GM23248 (cell line): ENCODE measurements around the gene LYRM2. TPM values are rescaled to one million over a fixed set of nuclear protein-coding genes. Genes with fewer than 3 reads are reported as not detected.

Experiments used
- DNase-seq: peaks from one replicate; pipeline ENCODE4 v3.0.0-alpha.2; 2015
- H2AFZ ChIP-seq: fragments of 200-600 bp; sonication (generic); 2 replicates; pipeline ENCODE4 v1.6.1; 2016; ENCODE audit warnings: antibody characterized with exemption
- H3F3A ChIP-seq: fragments of 200-600 bp; sonication (generic); 2 replicates; pipeline ENCODE4 v1.6.1; 2016; ENCODE audit warnings: mild to moderate bottlenecking, antibody characterized with exemption, mixed run types; ENCODE audit not compliant: insufficient read depth
- H3K27ac ChIP-seq: fragments of 200-600 bp; sonication (generic); 2 replicates; pipeline ENCODE4 v1.5.1; 2016; ENCODE audit warnings: mild to moderate bottlenecking
- H3K27me3 ChIP-seq: fragments of 200-600 bp; sonication (generic); replicated peaks from 2 replicates; pipeline ENCODE4 v1.6.1; 2016; ENCODE audit warnings: mild to moderate bottlenecking; ENCODE audit not compliant: insufficient read depth
- H3K36me3 ChIP-seq: fragments of 200-600 bp; sonication (generic); 2 replicates; pipeline ENCODE4 v1.6.1; 2016; ENCODE audit warnings: low read depth, mild to moderate bottlenecking
- H3K4me1 ChIP-seq: fragments of 200-600 bp; sonication (generic); 2 replicates; pipeline ENCODE4 v1.6.1; 2016; ENCODE audit warnings: mild to moderate bottlenecking; ENCODE audit not compliant: insufficient read depth
- H3K4me2 ChIP-seq: fragments of 200-600 bp; sonication (generic); one replicate; pipeline ENCODE4 v1.6.1; 2016; ENCODE audit warnings: mild to moderate bottlenecking; ENCODE audit not compliant: unreplicated experiment
- H3K4me3 ChIP-seq: fragments of 200-600 bp; sonication (generic); 2 replicates; pipeline ENCODE4 v1.5.1; 2016; ENCODE audit warnings: mild to moderate bottlenecking
- H3K79me2 ChIP-seq: fragments of 200-600 bp; sonication (generic); 2 replicates; pipeline ENCODE4 v1.6.1; 2016; ENCODE audit warnings: mild to moderate bottlenecking; ENCODE audit not compliant: insufficient read depth
- H3K9ac ChIP-seq: fragments of 200-600 bp; sonication (generic); 2 replicates; pipeline ENCODE4 v1.6.1; 2016; ENCODE audit warnings: mild to moderate bottlenecking
- H3K9me2 ChIP-seq: fragments of 200-600 bp; sonication (generic); 2 replicates; pipeline ENCODE4 v1.6.1; 2016; ENCODE audit warnings: mixed run types, mild to moderate bottlenecking, moderate library complexity; ENCODE audit not compliant: insufficient read depth
- H3K9me3 ChIP-seq: fragments of 200-600 bp; sonication (generic); one replicate; pipeline ENCODE4 v1.6.1; 2017; ENCODE audit warnings: low read depth
- H4K20me1 ChIP-seq: fragments of 200-600 bp; sonication (generic); 2 replicates; pipeline ENCODE4 v1.6.0; 2016; ENCODE audit not compliant: insufficient read depth
- EZH2 ChIP-seq: fragments of 200-600 bp; sonication (generic); IDR thresholded peaks from 2 replicates; pipeline ENCODE4 v1.6.1; 2018; ENCODE audit warnings: antibody characterized with exemption, mild to moderate bottlenecking; ENCODE audit not compliant: insufficient read depth, poor library complexity, severe bottlenecking
- EZH2phosphoT487 ChIP-seq: fragments of 200-600 bp; sonication (generic); IDR thresholded peaks from 2 replicates; pipeline ENCODE4 v1.6.1; 2018; ENCODE audit warnings: antibody characterized with exemption, moderate library complexity, mild to moderate bottlenecking, low read depth; ENCODE audit not compliant: insufficient read depth
- WGBS, 2 experiments: methylation state at CpG; one replicate each; pipeline ENCODE4 v1.1.6; 2015 to 2017; ENCODE audit warnings: low lambda C conversion rate in 2 of 2, low coverage in 1 of 2; ENCODE audit errors: missing lambda C conversion rate in 2 of 2; 5-methylcytosine and 5-hydroxymethylcytosine counted together
- in situ Hi-C: fragments of 300-500 bp; cut with MboI; formaldehyde crosslinking; loops from 2 replicates; pipeline ENCODE4 v1.15.0; 2020
- polyA plus RNA-seq: library from polyadenylated mRNA; unstranded; fragments of >200 nt; fragmentation: Nextera tagmentation; extraction: Ambion mirVana; gene quantifications from 2 replicates; pipeline ENCODE4 v1.2.1, GENCODE V29; 2016
- total RNA-seq: library from RNA; depleted of rRNA; stranded (reverse); fragments of >200 nt; shearing (Covaris generic); gene quantifications from 2 replicates; pipeline ENCODE4 v1.2.3, GENCODE V29; 2014

LYRM2 gene
- total and polyA plus RNA-seq, 2 experiments from 2014 or later = 30.6 to 69.5 TPM

DNA sequence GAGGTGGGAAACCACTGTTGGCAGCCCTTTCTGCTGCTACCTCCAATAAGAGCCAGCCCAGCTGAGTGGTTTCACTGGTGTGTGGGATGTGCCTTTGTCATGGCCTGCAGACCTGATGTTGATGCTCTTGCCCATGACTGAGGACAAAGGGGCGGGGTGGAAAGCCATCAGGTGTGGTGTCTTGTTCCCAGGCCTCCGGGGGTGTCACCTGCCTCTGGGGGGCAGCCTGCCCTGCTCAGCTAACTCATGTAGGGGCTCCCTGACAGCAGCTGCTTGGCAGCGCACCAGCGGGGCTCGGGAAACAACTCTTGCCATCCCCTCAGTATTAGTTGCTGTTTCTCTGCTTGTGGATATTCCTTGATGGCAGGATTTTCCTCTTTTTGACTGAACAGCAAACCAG is 91.3 kb downstream of the LYRM2 start:
- WGBS, 2 experiments = 59 to 75% methylated on average over 4 to 5 of the region's 5 CpGs
- Histone ChIP-seq H2AFZ (no peak overlapping the region), H4K20me1 (no peaks in the 10 kb centered on the region), H3K9me2 (no peaks in the 10 kb centered on the region), H3K27me3 (no peaks in the 10 kb centered on the region), H3K4me3 (no peak overlapping the region), H3K79me2 (no peaks in the 10 kb centered on the region), H3K9me3 (no peaks in the 10 kb centered on the region), H3K36me3 (no peaks in the 10 kb centered on the region), H3K4me2 (no peak overlapping the region), H3K4me1 (no peaks in the 10 kb centered on the region), H3K9ac (no peak overlapping the region), H3F3A (no peaks in the 10 kb centered on the region), H3K27ac (no peak overlapping the region)
- in situ Hi-C loops = no loop called here
- DNase-seq = no peak
- TF ChIP-seq EZH2phosphoT487 = no peak
- no peak for TF ChIP-seq EZH2

- Histone ChIP-seq H3K9me2 (no peaks in the 10 kb centered on the region), H3F3A (no peaks in the 10 kb centered on the region), H2AFZ (no peak overlapping the region), H4K20me1 (no peaks in the 10 kb centered on the region), H3K36me3 (no peaks in the 10 kb centered on the region), H3K9ac (no peak overlapping the region), H3K79me2 (no peaks in the 10 kb centered on the region), H3K27me3 (no peaks in the 10 kb centered on the region), H3K27ac (no peak overlapping the region), H3K4me1 (no peaks in the 10 kb centered on the region), H3K9me3 (no peaks in the 10 kb centered on the region), H3K4me2 (no peak overlapping the region), H3K4me3 (no peak overlapping the region)
- TF ChIP-seq EZH2phosphoT487 (no peak), EZH2 (no peak)
- in situ Hi-C loops = no loop called here
- DNase-seq = no peak
- 42 to 51% methylated on average over 3 of the region's 3 CpGs for WGBS, 2 experiments
Observed at GRCh38 chr6:89542866-89543265, 95.7 kb downstream of the LYRM2 start.

GRCh38 chr6:89542081-89542857 is 96.3 kb downstream of the LYRM2 start:
- TF ChIP-seq EZH2phosphoT487 (no peak), EZH2 (no peak)
- no peak overlapping the region for H3K4me2 ChIP-seq
- in situ Hi-C loops = no loop called here
- H3K79me2 ChIP-seq = no peaks in the 10 kb centered on the region
- H3K9ac ChIP-seq = no peak overlapping the region
- H3F3A ChIP-seq = no peaks in the 10 kb centered on the region
- H3K27ac ChIP-seq = no peak overlapping the region
- no peaks in the 10 kb centered on the region for H3K36me3 ChIP-seq
- no peak overlapping the region for H3K4me3 ChIP-seq
- 75 to 77% methylated on average over 12 of the region's 12 CpGs for WGBS, 2 experiments
- H3K9me2 ChIP-seq = no peaks in the 10 kb centered on the region
- no peak for DNase-seq
- H3K4me1 ChIP-seq = no peaks in the 10 kb centered on the region
- no peaks in the 10 kb centered on the region for H4K20me1 ChIP-seq
- H2AFZ ChIP-seq = no peak overlapping the region
- H3K9me3 ChIP-seq = no peaks in the 10 kb centered on the region
- H3K27me3 ChIP-seq = no peaks in the 10 kb centered on the region

DNA sequence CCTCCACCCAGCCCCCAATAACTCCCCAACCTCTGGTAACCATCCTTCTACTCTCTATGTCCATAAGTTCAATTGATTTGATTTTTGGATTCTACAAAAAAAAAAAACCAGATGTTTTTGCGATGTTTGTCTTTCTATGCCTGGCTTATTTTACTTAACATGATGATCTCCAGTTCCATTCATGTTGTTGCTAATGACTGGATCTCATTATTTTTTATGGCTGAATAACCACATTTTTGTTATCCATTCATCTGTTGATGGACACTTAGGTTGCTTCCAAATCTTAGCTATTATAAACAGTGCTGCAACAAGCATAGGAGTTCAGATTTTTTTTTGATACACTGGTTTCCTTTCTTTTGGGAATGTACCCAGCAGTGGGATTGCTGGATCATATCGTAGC is 98.8 kb downstream of the LYRM2 start:
- WGBS, 2 experiments = 0 to 3% methylated on average over 2 of the region's 2 CpGs
- no peak overlapping the region for H3K4me3 ChIP-seq
- H4K20me1 ChIP-seq = no peaks in the 10 kb centered on the region
- no peaks in the 10 kb centered on the region for H3K79me2 ChIP-seq
- no peak overlapping the region for H3K4me2 ChIP-seq
- no peaks in the 10 kb centered on the region for H3K36me3 ChIP-seq
- no peaks in the 10 kb centered on the region for H3F3A ChIP-seq
- no peak overlapping the region for H2AFZ ChIP-seq
- no peaks in the 10 kb centered on the region for H3K9me2 ChIP-seq
- DNase-seq = no peak
- in situ Hi-C loops = no loop called here
- H3K27ac ChIP-seq = no peak overlapping the region
- no peaks in the 10 kb centered on the region for H3K9me3 ChIP-seq
- no peak overlapping the region for H3K9ac ChIP-seq
- TF ChIP-seq EZH2 (no peak), EZH2phosphoT487 (no peak)
- no peaks in the 10 kb centered on the region for H3K4me1 ChIP-seq
- no peaks in the 10 kb centered on the region for H3K27me3 ChIP-seq
